Mesendoderm (in vitro differentiated cells): ENCODE results near the gene CNTN4.

Source experiments
- DNase-seq: peaks from one replicate; pipeline ENCODE4 v3.0.0; 2013
- H2AK5ac ChIP-seq: 2 replicates; pipeline ENCODE4 v1.6.1; 2013; ENCODE audit warnings: low read length, inconsistent platforms
- H2BK120ac ChIP-seq: 2 replicates; pipeline ENCODE4 v1.6.1; 2013; ENCODE audit warnings: low read depth, mild to moderate bottlenecking, low read length, moderate library complexity, mixed read lengths
- H2BK15ac ChIP-seq: replicated peaks from 2 replicates; pipeline ENCODE4 v1.6.1; 2013; ENCODE audit warnings: low read depth, mild to moderate bottlenecking, moderate library complexity
- H2BK5ac ChIP-seq: 2 replicates; pipeline ENCODE4 v1.6.1; 2013; ENCODE audit warnings: low read length, inconsistent platforms
- H3K18ac ChIP-seq: 2 replicates; pipeline ENCODE4 v1.6.1; 2013; ENCODE audit warnings: mild to moderate bottlenecking, low read length, mixed read lengths
- H3K23ac ChIP-seq: one replicate; pipeline ENCODE4 v1.6.1; 2013; ENCODE audit warnings: low read length
- H3K27ac ChIP-seq: 2 replicates; pipeline ENCODE4 v1.5.1; 2013; ENCODE audit warnings: low read depth, mild to moderate bottlenecking, inconsistent platforms, low read length, moderate library complexity
- H3K27me3 ChIP-seq: 2 replicates; pipeline ENCODE4 v1.6.1; 2013; ENCODE audit warnings: low read length, control low read depth, mild to moderate bottlenecking, inconsistent platforms; ENCODE audit not compliant: insufficient read depth, poor library complexity
- H3K36me3 ChIP-seq: 2 replicates; pipeline ENCODE4 v1.6.1; 2013; ENCODE audit warnings: low read length, inconsistent platforms; ENCODE audit not compliant: control insufficient read depth, insufficient read depth
- H3K4ac ChIP-seq: one replicate; pipeline ENCODE4 v1.6.1; 2013; ENCODE audit warnings: low read depth, mild to moderate bottlenecking, low read length, moderate library complexity
- H3K4me1 ChIP-seq: 2 replicates; pipeline ENCODE4 v1.6.1; 2013; ENCODE audit warnings: low read depth, low read length, inconsistent platforms; ENCODE audit not compliant: control insufficient read depth
- H3K4me2 ChIP-seq: 2 replicates; pipeline ENCODE4 v1.6.1; 2013; ENCODE audit warnings: low read length
- H3K4me3 ChIP-seq: 2 replicates; pipeline ENCODE4 v1.5.1; 2013; ENCODE audit warnings: mild to moderate bottlenecking, low read length
- H3K56ac ChIP-seq: one replicate; pipeline ENCODE4 v1.6.1; 2013; ENCODE audit warnings: low read length
- H3K79me1 ChIP-seq: 2 replicates; pipeline ENCODE4 v1.6.1; 2013; ENCODE audit warnings: low read length, inconsistent platforms
- H3K79me2 ChIP-seq: 2 replicates; pipeline ENCODE4 v1.6.1; 2013; ENCODE audit warnings: mild to moderate bottlenecking, low read length; ENCODE audit not compliant: control insufficient read depth, insufficient read depth
- H3K9ac ChIP-seq: 2 replicates; pipeline ENCODE4 v1.6.1; 2013; ENCODE audit warnings: low read length, inconsistent platforms
- H4K5ac ChIP-seq: one replicate; pipeline ENCODE4 v1.6.1; 2013; ENCODE audit warnings: low read length
- H4K8ac ChIP-seq: one replicate; pipeline ENCODE4 v1.6.1; 2013; ENCODE audit warnings: low read depth, mild to moderate bottlenecking, control low read depth, low read length, moderate library complexity
- WGBS: extraction: QIAGEN DNeasy Blood & Tissue Kit; methylation state at CpG from one replicate; pipeline ENCODE4 v1.1.7; 2013; ENCODE audit warnings: low lambda C conversion rate, missing lambda C conversion rate; ENCODE audit not compliant: insufficient coverage; ENCODE audit errors: extremely low coverage; 5-methylcytosine and 5-hydroxymethylcytosine counted together

CNTN4 gene

GRCh38 chr3:2838546-2839157 is 740.0 kb downstream of the CNTN4 start:
- Histone ChIP-seq H3K18ac (no peak overlapping the region), H2BK120ac (no peak overlapping the region), H3K36me3 (no peaks in the 10 kb centered on the region), H3K79me2 (no peaks in the 10 kb centered on the region), H4K8ac (no peak overlapping the region), H2BK5ac (no peak overlapping the region), H4K5ac (no peak overlapping the region), H3K79me1 (no peaks in the 10 kb centered on the region), H3K27ac (no peak overlapping the region), H3K4me2 (no peak overlapping the region), H2AK5ac (no peak overlapping the region), H2BK15ac (no peak overlapping the region), H3K9ac (no peak overlapping the region), H3K4me1 (peaks cover 3% of the 10 kb centered on the region), H3K4me3 (no peak overlapping the region), H3K27me3 (no peaks in the 10 kb centered on the region), H3K56ac (no peak overlapping the region), H3K23ac (no peak overlapping the region), H3K4ac (no peak overlapping the region)
- no peak for DNase-seq
- no CpG with 5 or more reads among the region's 6 CpGs for WGBS

GRCh38 chr3:2839876-2840275 is 741.2 kb downstream of the CNTN4 start:
- peaks cover 3% of the 10 kb centered on the region for H3K4me1 ChIP-seq
- no CpG with 5 or more reads among the region's 3 CpGs for WGBS

GRCh38 chr3:2847062-2847841 is 748.6 kb downstream of the CNTN4 start:
- no peak overlapping the region for H3K4me2 ChIP-seq
- H2BK15ac ChIP-seq: no peak overlapping the region
- H3K79me2 ChIP-seq: no peaks in the 10 kb centered on the region
- H3K4ac ChIP-seq: no peak overlapping the region
- H4K5ac ChIP-seq: no peak overlapping the region
- no CpG with 5 or more reads among the region's 3 CpGs for WGBS
- H3K4me3 ChIP-seq: no peak overlapping the region
- H2BK120ac ChIP-seq: no peak overlapping the region
- H3K9ac ChIP-seq: no peak overlapping the region
- no peaks in the 10 kb centered on the region for H3K27me3 ChIP-seq
- no peak overlapping the region for H4K8ac ChIP-seq
- no peak overlapping the region for H3K23ac ChIP-seq
- no peak for DNase-seq
- H3K56ac ChIP-seq: no peak overlapping the region
- H2AK5ac ChIP-seq: no peak overlapping the region
- H3K36me3 ChIP-seq: no peaks in the 10 kb centered on the region
- H3K4me1 ChIP-seq: no peaks in the 10 kb centered on the region
- H3K27ac ChIP-seq: no peak overlapping the region
- no peak overlapping the region for H3K18ac ChIP-seq
- H2BK5ac ChIP-seq: no peak overlapping the region
- no peaks in the 10 kb centered on the region for H3K79me1 ChIP-seq

More at GRCh38 chr3:2839876-2840275, 741.2 kb downstream of the CNTN4 start:
- Histone ChIP-seq H3K79me2 (no peaks in the 10 kb centered on the region), H4K5ac (no peak overlapping the region), H2BK5ac (no peak overlapping the region), H3K27me3 (no peaks in the 10 kb centered on the region), H3K9ac (no peak overlapping the region), H2BK120ac (no peak overlapping the region), H3K4me3 (no peak overlapping the region), H2AK5ac (no peak overlapping the region), H3K4ac (no peak overlapping the region), H3K27ac (no peak overlapping the region), H3K36me3 (no peaks in the 10 kb centered on the region), H4K8ac (no peak overlapping the region), H2BK15ac (no peak overlapping the region), H3K79me1 (no peaks in the 10 kb centered on the region), H3K18ac (no peak overlapping the region), H3K56ac (no peak overlapping the region), H3K23ac (no peak overlapping the region), H3K4me2 (no peak overlapping the region)
- DNase-seq: no peak

DNA sequence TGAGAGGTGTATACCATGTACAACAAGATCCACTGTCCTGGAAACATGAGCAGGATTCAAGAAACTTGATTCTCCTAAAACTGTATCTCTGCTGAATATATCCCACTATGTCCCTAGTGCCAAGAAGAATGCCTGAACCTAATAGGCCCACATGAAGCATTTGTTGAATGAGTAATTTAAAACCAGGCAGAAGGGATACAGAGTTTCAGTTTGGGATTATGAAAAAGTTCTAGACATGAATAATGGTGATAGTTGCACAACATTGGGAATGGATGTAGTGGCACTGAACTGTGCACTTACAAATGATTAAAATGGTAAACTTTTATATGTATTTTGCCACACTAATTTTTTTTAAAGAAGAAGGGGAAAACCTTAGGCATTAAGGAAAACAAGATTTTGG is 750.4 kb downstream of the CNTN4 start:
- no peak overlapping the region for H3K4me3 ChIP-seq
- no peak overlapping the region for H3K18ac ChIP-seq
- no peak overlapping the region for H2BK15ac ChIP-seq
- no peaks in the 10 kb centered on the region for H3K4me1 ChIP-seq
- H3K27me3 ChIP-seq: no peaks in the 10 kb centered on the region
- no peak overlapping the region for H3K4ac ChIP-seq
- no peak overlapping the region for H2BK5ac ChIP-seq
- no peak overlapping the region for H4K8ac ChIP-seq
- no peak overlapping the region for H3K23ac ChIP-seq
- H3K56ac ChIP-seq: no peak overlapping the region
- no peaks in the 10 kb centered on the region for H3K79me1 ChIP-seq
- no peak overlapping the region for H2AK5ac ChIP-seq
- no peak overlapping the region for H2BK120ac ChIP-seq
- DNase-seq: no peak
- H4K5ac ChIP-seq: no peak overlapping the region
- H3K27ac ChIP-seq: no peak overlapping the region
- H3K4me2 ChIP-seq: no peak overlapping the region
- no peaks in the 10 kb centered on the region for H3K79me2 ChIP-seq
- H3K9ac ChIP-seq: no peak overlapping the region
- no peaks in the 10 kb centered on the region for H3K36me3 ChIP-seq

DNA sequence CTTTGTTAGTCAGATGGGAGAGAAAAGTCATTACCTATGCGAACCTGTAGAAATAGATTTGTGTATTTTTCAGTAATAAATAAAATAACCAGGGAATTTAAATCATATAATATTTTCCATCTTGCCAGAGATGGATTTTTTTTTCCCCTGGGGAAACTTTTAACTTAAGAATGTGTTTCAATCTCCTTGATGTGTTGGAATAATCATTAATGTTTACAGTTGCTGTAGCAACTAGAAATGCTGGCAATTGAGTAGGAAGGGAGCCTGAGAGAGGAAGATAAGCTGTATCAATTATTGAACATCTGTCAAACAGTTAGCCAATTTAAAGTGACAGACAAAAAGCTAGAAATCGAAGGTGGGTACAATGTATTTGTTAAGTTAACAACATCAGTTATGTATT is 752.0 kb downstream of the CNTN4 start:
- Histone ChIP-seq H3K4me3 (no peak overlapping the region), H2AK5ac (no peak overlapping the region), H4K8ac (no peak overlapping the region), H3K79me1 (no peaks in the 10 kb centered on the region), H3K9ac (no peak overlapping the region), H3K27me3 (no peaks in the 10 kb centered on the region), H3K56ac (no peak overlapping the region), H2BK120ac (no peak overlapping the region), H3K4me1 (no peaks in the 10 kb centered on the region), H3K27ac (no peak overlapping the region), H3K79me2 (no peaks in the 10 kb centered on the region), H3K23ac (no peak overlapping the region), H4K5ac (no peak overlapping the region), H3K18ac (no peak overlapping the region), H3K4me2 (no peak overlapping the region), H3K4ac (no peak overlapping the region), H3K36me3 (no peaks in the 10 kb centered on the region), H2BK15ac (no peak overlapping the region), H2BK5ac (no peak overlapping the region)
- DNase-seq: no peak
- no CpG with 5 or more reads among the region's 2 CpGs for WGBS

DNA sequence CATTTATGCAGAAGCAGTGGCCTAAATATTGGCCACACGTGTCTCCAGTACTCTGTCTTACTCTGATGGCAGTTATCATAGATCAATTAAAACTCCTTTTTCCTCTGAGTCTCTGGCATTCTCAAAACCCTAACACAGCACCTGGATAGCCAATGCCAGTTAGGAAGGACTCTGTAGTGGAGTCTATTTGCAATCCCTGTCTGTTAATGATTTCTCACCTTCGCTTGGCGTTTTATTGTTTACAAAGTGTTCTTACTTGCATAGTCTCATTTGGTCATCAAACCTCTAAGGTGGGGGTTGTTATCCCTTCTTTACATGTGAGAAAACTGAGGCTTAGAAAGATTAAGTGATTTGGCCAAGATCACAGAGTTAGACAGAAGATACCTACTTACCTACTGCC is 752.7 kb downstream of the CNTN4 start:
- H3K79me1 ChIP-seq: no peaks in the 10 kb centered on the region
- no peaks in the 10 kb centered on the region for H3K4me1 ChIP-seq
- no peak overlapping the region for H3K4ac ChIP-seq
- H3K18ac ChIP-seq: no peak overlapping the region
- H4K5ac ChIP-seq: no peak overlapping the region
- H2BK5ac ChIP-seq: no peak overlapping the region
- no peak overlapping the region for H4K8ac ChIP-seq
- H2AK5ac ChIP-seq: no peak overlapping the region
- no peaks in the 10 kb centered on the region for H3K36me3 ChIP-seq
- H3K27me3 ChIP-seq: no peaks in the 10 kb centered on the region
- H2BK15ac ChIP-seq: no peak overlapping the region
- H2BK120ac ChIP-seq: no peak overlapping the region
- no peak overlapping the region for H3K23ac ChIP-seq
- no peak overlapping the region for H3K4me2 ChIP-seq
- no peak overlapping the region for H3K27ac ChIP-seq
- no peak overlapping the region for H3K56ac ChIP-seq
- no peak overlapping the region for H3K4me3 ChIP-seq
- H3K9ac ChIP-seq: no peak overlapping the region
- no peaks in the 10 kb centered on the region for H3K79me2 ChIP-seq
- no CpG with 5 or more reads among the region's 3 CpGs for WGBS
- peak; percentile 41 for DNase-seq
